HepG2 (cell line): ENCODE results near the gene AAMP. TPM values are rescaled to one million over a fixed set of nuclear protein-coding genes. Genes with fewer than 3 reads are reported as not detected.

Source experiments
- ATF3 ChIP-seq: sonication (generic); formaldehyde crosslinking; IDR thresholded peaks from 2 replicates; pipeline ENCODE4 v1.4.0; 2020; ENCODE audit warnings: missing genetic modification reagents
- ATF7-NPFF ChIP-seq: sonication (generic); formaldehyde crosslinking; IDR thresholded peaks from 2 replicates; pipeline ENCODE4 v1.8.1; 2023; ENCODE audit warnings: mild to moderate bottlenecking, low read depth, missing genetic modification reagents, moderate library complexity
- CHCHD3 ChIP-seq: sonication (generic); formaldehyde crosslinking; IDR thresholded peaks from 2 replicates; pipeline ENCODE4 v1.8.0; 2022; ENCODE audit warnings: mild to moderate bottlenecking, missing genetic modification reagents, moderate library complexity
- MAX ChIP-seq: IDR thresholded peaks from 2 replicates; pipeline ENCODE4 v1.6.1; 2012; ENCODE audit warnings: inconsistent platforms
- MED1 ChIP-seq: sonication (generic); formaldehyde crosslinking; IDR thresholded peaks from 2 replicates; pipeline ENCODE4 v1.4.0; 2020; ENCODE audit warnings: missing genetic modification reagents
- RXRB ChIP-seq: IDR thresholded peaks from 2 replicates; pipeline ENCODE4 v1.6.1; 2016; ENCODE audit warnings: borderline replicate concordance, missing genetic modification reagents, missing compliant biosample characterization
- SALL1 ChIP-seq: sonication (generic); formaldehyde crosslinking; IDR thresholded peaks from 2 replicates; pipeline ENCODE4 v1.8.0; 2022; ENCODE audit warnings: mild to moderate bottlenecking, missing genetic modification reagents
- SAP130 ChIP-seq: IDR thresholded peaks from 2 replicates; pipeline ENCODE4 v1.6.1; 2016; ENCODE audit warnings: low read depth
- UBTF ChIP-seq: sonication (generic); formaldehyde crosslinking; IDR thresholded peaks from 2 replicates; pipeline ENCODE4 v1.4.0; 2020; ENCODE audit warnings: mild to moderate bottlenecking, missing genetic modification reagents
- ZBTB38 ChIP-seq: sonication (generic); formaldehyde crosslinking; IDR thresholded peaks from 2 replicates; pipeline ENCODE4 v1.5.1; 2020; ENCODE audit warnings: mild to moderate bottlenecking, missing genetic modification reagents
- ZGPAT ChIP-seq: IDR thresholded peaks from 2 replicates; pipeline ENCODE4 v1.6.1; 2016; ENCODE audit warnings: mild to moderate bottlenecking
- ZKSCAN8 ChIP-seq: IDR thresholded peaks from 2 replicates; pipeline ENCODE4 v1.6.1; 2016; ENCODE audit warnings: borderline replicate concordance, missing genetic modification reagents, missing compliant biosample characterization
- ZNF318 ChIP-seq: sonication (generic); formaldehyde crosslinking; IDR thresholded peaks from 2 replicates; pipeline ENCODE4 v1.4.0; 2020; ENCODE audit warnings: mild to moderate bottlenecking, missing genetic modification reagents
- ZNF350 ChIP-seq: sonication (generic); formaldehyde crosslinking; IDR thresholded peaks from 2 replicates; pipeline ENCODE4 v1.4.0; 2020; ENCODE audit warnings: mild to moderate bottlenecking, low read depth, missing genetic modification reagents, borderline replicate concordance
- ZSCAN20 ChIP-seq: sonication (generic); formaldehyde crosslinking; IDR thresholded peaks from 2 replicates; pipeline ENCODE4 v1.4.0; 2020; ENCODE audit warnings: missing genetic modification reagents, mild to moderate bottlenecking, borderline replicate concordance
- ZSCAN9 ChIP-seq: IDR thresholded peaks from 2 replicates; pipeline ENCODE4 v1.6.1; 2016; ENCODE audit warnings: borderline replicate concordance
- polyA plus RNA-seq, 8 experiments: library from polyadenylated mRNA; depleted of rRNA in 3 of 8; stranded (reverse) in 7 of 8; unstranded in 1 of 8; fragments of >200 nt; fragmentation: Illumina TruSeq in 4 of 8; extraction: Trizol in 4 of 8; gene quantifications; 2 replicates each; pipeline versions ENCODE4 v1.2.1 to v1.2.3, GENCODE V29; 2011 to 2016; ENCODE audit warnings: low read depth in 4 of 8, missing spikeins in 1 of 8, mixed read lengths in 1 of 8; ENCODE audit not compliant: insufficient read depth in 1 of 8
- total RNA-seq, 5 experiments: library from RNA; depleted of rRNA; stranded (reverse); fragments of >200 nt; fragmentation: Illumina TruSeq; extraction: Trizol; gene quantifications; 2 replicates each; pipeline ENCODE4 v1.2.3, GENCODE V29; 2016; ENCODE audit warnings: low read depth in 1 of 5

AAMP gene
- total and polyA plus RNA-seq, 2 of the 13 experiments (the other 11 are each of a cell fraction or from before 2014, with no cell fraction given), result 110 to 186 TPM

GRCh38 chr2:218264773-218265561, 5.0 kb downstream of the AAMP start (continued):
- TF ChIP-seq MAX (peak; percentile 74), UBTF (CRISPR knock-in tag) (peak; percentile 71), ZNF350 (CRISPR knock-in tag) (peak; percentile 63; the same call in 1 of the 2 replicates), RXRB (CRISPR knock-in tag) (no peak), ZSCAN9 (CRISPR knock-in tag) (peak; percentile 28; the same call in 1 of the 2 replicates), ZGPAT (CRISPR knock-in tag) (no peak), ATF3 (no peak), CHCHD3 (no peak), SALL1 (CRISPR knock-in tag) (peak; percentile 59; the same call in 1 of the 2 replicates), MED1 (CRISPR knock-in tag) (peak; percentile 42), ZKSCAN8 (CRISPR knock-in tag) (peak; percentile 42; the same call in 1 of the 2 replicates), ZSCAN20 (peak; percentile 69; the same call in 1 of the 2 replicates), ZBTB38 (CRISPR knock-in tag) (peak; percentile 41; the same call in 1 of the 2 replicates), SAP130 (peak; percentile 57; the same call in 1 of the 2 replicates), ZNF318 (CRISPR knock-in tag) (0 out of 2 replicates have a peak, but pooled peaks have one; percentile 21), ATF7-NPFF (CRISPR knock-in tag) (peak; percentile 45; the same call in 1 of the 2 replicates)
